Measurements from ENCODE around the gene FBXO45.
"Not testable (repeated sequence)": the region's sequence is repeated elsewhere in the genome, so short reads cannot be mapped to it uniquely, and the experiment has no call there.

The FBXO45 gene

DNA sequence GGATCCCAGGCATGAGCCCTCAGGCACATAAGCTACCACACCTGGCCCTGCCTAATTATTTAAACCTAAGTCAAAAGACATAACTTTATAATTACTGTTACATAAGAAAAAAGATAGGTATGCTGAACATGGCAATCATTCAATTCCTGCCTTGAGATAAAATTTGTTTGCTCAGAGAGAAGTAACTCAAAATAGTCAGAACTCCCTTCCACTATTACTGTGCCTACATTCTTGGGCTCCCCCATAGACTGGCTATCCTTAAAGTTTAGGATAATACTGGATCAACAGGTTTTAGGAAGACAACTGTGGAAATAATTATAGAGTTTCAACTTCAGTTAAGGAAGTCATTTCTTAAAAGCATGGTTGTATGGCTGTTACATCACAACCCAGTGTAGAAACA lies 10.0 kb upstream of the FBXO45 start:
- no peak for DNase-seq

DNA sequence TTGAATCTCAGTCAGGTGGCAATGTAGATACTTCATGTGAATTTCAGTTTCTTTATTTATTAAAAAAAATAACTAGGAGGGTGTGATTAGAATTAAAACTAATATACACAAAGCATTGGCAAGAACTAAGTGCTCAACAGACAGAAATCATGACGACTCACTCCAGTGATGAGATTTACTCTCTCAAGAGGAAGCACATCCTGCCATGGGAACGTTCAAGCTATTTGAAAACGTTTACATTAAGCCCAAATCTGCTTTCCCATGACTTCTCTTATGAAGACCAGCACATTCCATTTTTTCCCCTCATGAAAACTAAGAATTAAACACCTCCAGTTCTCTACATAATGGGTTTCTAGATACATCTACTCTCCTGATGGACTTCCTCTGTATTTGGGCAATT lies 8.6 kb upstream of the FBXO45 start:
- no peak for DNase-seq

DNA sequence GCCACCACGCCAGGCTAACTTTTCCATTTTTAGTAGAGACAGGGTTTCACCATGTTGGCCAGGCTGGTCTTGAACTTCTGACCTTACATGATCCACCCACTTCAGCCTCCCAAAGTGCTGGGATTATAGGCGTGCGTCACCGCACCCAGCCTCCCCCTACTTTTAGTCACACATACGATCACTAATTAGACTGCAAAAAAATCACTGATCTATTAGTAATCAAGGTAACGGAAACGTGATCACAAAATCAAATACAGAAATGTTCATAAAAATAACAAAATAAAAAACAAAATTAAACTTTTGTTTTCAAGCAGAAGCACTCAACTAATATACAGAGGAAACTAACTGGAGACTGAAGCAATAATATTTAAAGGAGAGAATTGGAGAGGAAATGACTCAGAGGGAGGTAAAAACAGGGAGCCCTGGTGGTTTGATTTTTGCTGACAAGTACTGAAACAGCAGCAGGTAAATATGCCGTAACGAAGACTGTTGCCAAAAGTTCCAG lies 4.7 kb upstream of the FBXO45 start:
- DNase-seq = no peak

DNA sequence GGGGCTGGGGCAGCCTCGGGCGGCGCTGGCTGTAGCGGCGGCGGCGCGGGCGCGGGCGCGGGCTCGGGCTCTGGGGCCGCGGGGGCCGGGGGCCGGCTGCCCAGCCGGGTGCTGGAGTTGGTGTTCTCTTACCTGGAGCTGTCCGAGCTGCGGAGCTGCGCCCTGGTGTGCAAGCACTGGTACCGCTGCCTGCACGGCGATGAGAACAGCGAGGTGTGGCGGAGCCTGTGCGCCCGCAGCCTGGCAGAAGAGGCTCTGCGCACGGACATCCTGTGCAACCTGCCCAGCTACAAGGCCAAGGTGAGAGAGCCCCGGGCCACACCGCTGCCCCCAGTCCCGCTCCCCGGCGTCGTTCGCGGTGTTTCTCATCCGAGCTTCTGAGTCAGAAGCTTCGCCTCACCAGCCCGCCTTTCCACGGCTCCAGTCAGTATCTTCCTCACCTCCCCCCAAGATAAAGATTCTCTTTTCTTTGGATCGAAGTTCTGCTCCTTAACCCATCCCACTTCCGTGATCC lies 600 bp downstream of the FBXO45 start:
- DNase-seq = peak; percentile 47

DNA sequence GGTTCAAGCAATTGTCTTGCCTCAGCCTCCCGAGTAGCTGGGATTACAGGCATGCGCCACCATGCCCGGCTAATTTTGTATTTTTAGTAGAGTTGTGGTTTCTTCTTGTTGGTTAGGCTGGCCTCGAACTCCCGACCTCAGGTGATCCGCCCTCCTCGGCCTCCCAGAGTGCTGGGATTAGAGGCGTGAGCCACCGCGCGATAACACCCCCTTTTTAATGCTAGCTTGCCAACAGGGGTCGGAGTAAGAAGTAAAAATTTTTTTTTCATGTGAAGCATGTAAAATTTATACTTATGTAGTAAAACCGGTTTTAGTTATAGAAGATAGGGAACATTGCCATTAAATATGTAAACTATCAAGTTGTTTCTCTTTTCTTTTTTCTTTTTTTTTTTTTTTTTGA lies 1.9 kb downstream of the FBXO45 start:
- DNase-seq = not testable (repeated sequence)

DNA sequence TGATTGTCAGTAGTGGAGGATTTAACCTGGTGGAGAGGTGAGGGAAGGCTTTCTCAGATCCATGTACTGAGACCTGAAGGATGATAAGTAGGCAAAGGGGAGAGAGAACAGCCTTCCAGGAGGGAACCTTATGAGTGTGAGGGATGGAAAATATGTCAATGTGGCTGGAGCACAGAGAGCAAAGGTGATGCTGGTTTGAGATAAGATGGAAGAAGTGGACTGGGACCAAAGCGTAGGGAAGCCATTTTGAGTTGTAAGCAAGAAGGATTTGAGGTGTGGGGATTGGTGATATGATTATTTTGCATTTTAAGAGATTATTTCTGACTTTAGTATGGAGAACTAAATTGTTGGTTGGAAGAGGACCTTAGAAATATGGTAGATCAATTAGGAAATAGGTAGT lies 3.9 kb downstream of the FBXO45 start:
- no peak for DNase-seq

DNA sequence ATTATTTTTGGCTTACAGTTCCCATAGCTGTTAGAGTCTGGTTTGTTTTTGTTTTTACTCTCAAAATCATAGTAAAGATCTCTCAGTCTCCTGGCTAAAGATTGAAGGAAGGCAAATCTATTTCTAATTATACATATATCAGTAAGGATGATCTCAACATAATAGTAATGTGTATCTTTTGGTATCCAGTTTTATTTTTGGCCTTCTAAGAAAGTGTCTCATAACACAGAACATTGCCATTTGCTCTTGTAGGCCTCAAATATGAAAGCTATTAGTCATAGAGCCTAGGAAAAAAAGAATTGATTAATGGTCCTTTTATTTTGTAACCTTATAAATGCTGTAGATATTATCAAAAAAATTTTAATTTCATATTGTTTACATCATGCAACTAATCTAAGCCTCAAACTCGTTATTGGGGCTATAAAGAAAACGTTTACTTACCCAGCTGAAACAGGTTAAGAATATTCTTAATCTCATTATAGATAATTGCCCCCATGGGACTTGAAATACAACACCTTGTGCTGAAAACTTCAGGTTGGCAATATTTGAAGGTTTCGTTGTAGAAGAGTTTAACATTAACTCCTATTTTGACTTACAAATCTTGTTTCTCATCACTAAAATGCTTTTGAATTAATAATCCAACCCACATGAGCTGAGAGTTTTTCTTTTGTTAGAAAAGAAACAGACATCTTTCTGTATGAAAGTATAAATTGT lies 16.7 kb downstream of the FBXO45 start:
- DNase-seq = no peak

DNA sequence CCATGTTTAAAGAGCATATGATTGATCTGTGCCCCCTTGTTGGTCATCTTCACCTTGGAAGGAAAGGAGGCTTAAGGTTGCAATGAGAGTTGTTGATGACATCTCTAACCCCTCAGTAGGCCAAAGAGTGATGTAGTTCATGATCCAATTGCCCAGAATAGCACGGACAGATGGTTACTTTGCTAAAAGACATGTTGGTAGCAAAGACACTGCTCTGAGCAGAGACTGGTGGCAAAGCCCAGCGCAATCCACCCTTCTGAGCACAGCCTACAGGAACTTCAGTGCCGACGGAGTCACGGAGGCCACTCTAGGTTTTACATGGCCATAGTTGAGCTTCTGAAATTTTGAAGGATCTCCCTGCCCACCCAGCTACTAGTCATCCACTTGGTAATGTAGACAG lies 21.8 kb downstream of the FBXO45 start:
- no peak for DNase-seq

DNA sequence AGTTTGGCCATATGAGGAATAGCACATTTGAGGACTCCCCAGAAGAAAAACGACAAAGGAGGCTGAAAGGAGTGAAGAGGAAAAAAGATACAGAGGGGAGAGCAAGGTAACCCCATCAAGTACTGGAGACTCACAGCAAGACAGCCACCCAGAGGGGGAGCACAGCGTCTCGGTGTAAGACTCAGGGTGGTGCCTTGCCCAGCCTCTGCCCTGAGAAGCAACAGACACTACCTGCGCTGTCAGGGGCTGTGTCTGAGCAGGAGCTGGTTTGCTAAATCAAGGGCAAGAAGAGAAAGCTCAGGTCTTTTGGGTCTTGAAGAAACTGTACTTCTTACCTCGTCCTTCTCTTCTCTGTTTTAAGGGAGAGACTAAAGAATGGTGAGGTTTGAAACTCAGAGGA lies 27.9 kb downstream of the FBXO45 start:
- DNase-seq = no peak

DNA sequence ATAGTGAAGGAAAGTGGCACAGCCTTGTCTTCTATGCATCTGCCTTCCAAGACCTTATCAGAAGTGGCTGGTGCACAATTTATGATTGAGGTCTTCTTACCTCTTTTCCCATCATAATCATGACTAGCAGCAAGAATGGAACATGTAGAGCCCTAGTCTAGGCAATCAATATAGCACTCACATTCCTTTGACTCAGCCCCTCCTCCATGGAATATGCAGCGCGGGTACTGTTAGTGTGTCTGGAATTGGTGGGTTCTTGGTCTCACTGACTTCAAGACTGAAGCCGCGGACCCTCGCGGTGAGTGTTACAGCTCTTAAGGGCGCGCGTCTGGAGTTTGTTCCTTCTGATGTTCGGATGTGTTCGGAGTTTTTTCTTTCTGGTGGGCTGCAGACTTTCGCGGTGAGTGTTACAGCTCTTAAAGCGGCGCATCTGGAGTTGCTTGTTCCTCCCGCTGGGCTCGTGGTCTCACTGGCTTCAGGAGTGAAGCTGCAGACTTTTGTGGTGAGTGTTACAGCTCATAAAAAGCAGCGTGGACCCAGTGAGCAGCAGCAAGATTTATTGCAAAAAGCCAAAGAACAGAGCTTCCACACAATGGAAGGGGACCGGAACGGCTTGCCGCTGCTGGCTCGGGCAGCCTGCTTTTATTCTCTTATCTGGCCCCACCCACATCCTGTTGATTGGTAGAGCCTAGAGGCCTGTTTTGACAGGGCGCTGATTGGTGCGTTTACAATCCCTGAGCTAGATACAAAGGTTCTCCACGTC lies 29.7 kb downstream of the FBXO45 start:
- peak; percentile 33 for DNase-seq

DNA sequence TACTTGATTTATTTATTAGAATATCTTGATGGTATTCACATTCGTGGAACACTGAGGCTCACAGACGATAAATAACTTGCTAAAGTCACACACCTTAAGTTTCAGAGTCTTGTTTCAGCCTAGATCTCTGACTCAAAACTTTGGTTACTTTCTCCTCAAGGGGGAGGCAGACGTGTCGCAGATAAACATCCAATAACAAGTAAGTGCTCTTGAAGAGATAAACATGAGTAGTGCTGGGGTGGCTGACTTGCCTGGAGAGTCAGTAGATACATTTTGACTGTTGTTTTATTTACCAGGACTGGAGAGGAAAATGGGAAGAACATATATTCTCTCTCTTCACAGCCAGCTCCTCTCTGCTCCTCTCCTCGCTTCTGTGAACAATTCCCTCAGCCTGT lies 31.3 kb downstream of the FBXO45 start:
- DNase-seq = no peak

DNA sequence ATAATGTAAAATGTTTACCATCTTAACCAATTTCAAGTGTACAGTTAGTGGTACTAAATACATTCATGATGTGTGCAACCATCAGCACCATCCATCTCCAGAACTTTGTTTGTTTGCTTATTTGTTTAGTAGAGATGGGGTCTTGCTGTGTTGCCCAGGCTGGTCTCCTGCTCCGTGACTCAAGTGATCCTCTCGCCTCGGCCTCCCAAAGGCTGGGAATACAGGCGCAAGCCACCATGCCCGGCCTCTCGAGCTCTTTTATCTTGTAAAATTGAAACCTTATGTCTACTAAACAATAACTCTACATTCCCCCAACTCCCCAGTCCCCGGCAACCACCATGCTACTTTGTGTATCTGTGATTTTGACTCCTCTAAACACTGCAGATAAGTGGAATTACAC lies 31.9 kb downstream of the FBXO45 start:
- no peak for DNase-seq

DNA sequence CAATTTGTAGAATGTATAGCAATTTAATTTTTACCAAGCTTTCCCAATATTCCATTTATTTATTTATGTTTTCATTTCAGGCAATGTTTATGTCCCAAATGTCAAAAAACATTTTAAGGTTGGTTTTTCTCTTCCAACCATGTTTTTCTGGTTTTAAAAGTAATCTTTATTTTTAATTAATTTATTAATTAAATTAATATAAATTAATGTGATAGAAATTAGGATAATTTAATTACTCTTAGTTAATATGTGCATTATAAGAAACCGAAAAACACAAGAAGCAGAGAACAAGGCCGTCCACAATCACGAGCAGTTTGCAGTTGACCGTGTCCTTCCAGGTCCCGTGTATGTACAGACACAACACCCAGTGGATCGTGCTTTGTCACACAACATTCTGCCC lies 34.2 kb downstream of the FBXO45 start:
- DNase-seq = no peak

DNA sequence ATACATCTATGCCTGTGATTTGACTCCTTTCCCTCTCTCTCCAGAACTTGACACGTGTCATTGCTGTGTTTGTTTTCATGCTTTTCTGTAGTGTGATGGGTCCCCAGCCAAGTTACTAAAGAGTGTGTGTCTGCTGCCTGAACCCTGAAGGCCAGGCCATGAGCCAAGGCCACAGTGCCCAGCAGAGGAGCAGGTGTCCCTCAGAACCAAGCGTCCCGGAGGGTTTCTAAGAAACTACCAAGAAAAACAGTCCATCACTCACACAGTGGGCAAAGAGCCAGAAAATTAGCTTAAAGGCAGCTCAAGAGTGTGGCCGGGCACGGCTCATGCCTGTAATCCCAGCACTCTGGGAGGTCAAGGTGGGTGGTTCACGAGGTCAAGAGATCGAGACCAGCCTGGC lies 35.2 kb downstream of the FBXO45 start:
- no peak for DNase-seq

DNA sequence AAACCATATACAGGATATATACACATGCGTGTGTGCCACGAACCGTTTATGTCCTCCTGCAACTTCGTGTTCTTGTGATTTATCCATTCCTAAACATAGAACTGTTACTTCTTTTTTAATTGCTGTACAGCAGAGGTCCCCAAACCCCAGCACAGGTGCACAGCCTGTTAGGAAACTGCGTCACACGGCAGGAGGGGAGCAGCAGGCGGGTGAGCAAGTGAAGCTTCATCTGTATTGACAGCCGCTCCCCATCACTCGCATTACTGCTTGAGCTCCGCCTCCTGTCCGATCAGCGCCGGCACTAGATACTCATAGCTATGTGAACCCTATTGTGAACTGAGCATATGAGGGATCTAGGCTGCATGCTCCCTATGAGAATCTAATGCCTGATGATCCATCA lies 36.1 kb downstream of the FBXO45 start:
- peak; percentile 33 for DNase-seq

DNA sequence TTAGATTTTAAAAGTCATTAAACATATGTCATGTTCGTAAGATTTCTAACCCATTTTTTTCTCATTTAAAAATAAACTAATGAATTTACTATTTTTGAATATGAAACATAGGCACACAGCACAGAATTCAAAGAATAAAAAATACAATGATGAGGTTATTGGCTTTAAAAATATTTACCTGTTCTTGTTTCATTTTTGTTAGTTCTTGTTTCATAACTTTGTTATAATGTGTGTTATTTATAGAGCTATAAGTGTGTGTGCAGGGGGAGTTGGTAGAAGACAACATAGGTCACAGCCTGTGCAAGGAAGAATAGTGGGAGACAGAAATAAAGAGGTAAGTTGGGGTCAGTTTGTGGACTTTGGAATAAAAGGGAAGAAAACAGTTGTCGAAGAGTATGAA lies 40.2 kb downstream of the FBXO45 start:
- no peak for DNase-seq

DNA sequence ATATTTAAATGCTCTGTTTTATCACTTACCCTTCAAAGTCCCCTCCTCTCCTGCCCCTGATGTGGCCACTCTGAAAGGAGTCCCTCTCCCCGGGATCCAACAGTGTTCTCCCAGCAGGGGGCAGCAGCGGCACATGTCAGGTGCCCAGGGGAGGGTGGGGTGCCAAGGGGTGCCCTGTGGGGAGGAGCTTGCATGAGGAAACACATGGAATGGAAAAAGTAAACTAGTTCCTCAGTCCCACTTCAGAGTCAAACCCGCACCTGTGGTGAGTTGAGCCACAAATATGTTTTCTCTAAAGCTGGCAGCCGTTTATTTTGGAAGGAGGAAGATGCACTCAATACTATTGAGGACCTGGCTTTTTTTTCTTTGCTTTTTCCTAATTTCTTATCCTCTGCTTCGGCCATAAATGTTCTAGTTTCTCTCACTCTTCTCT lies 40.9 kb downstream of the FBXO45 start:
- peak; percentile 97 for DNase-seq

DNA sequence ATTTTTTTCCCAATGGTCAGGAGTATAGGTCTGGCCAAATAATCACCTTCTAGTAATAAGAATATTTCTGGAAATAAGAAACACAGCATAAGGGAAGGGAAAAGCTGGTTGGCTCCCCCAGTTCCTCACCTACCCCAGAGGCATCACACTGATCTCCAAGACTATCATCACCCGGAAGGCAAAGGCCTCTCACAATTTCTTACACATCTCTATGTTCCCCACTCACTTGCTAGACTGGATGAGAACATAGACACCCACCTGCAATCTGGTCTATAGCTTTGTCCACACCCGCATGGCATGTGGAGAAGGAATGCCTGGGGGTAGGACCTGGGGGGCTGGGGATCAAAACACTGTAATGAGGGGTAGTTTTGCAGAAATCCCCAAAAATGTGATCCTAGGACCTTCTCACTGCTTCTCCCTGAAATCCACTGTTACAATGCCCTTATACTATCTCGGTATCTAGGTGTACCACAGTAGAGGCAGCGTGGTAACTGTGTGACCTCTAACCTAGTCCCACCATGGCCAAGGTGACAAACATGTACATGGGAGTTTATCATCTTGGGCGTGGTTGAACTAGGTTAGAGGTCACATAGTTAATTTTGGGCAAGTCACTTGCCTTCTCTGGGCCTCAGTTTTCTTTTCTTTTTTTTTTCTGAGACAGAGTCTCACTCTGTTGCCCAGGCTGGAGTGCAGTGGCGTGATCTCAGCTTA lies 41.5 kb downstream of the FBXO45 start:
- no peak for DNase-seq

DNA sequence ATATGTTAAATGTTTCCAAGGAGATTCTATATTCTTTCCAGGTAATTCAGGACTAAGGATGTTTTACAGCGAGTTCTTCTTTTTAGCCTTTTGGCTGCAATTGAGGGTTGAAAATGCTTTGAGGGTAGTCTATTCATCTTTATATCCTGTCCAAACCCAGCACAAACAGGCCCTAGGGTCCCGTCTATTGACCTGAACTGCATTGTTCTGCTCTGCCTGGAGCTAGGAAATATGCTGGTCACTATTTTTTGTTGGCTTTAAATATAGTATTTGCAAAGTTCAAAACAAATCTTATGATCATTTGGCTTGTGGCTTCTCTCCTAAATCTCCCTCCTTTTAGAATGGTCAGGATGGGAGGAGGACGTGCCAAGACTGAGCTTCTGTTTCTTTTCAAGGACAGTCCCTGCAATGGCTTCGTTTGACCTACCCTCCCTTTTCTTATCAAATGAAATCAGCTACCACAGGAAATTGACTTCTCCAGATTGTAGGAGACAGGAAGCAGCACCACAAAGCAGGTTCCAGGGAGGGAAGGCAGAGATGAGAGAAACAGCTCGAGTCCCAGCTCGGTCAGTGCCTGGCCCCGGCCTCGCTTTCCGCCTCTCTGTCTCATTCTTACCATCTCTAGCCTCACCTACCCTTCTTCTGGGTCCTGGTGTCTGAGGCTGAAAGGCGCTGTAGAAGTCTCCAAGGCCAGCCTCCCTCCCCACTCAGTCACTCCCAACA lies 43.5 kb downstream of the FBXO45 start:
- DNase-seq = no peak

DNA sequence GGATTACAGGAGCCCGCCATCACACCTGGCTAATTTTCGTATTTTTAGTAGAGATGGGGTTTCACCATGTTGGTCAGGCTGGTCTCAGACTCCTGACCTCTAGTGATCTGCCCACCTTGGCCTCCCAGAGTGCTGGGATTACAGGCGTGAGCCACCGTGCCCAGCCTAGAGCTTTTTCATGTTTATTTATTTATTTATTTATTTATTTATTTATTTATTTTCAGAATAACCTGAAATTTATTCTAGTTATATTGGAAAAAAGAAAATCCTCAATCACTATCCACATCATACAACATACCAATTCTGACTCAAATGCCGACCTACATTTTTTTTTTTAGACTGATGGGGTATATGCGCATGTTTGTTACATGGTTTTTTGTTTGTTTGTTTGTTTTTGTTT lies 46.8 kb downstream of the FBXO45 start:
- DNase-seq = not testable (repeated sequence)

DNA sequence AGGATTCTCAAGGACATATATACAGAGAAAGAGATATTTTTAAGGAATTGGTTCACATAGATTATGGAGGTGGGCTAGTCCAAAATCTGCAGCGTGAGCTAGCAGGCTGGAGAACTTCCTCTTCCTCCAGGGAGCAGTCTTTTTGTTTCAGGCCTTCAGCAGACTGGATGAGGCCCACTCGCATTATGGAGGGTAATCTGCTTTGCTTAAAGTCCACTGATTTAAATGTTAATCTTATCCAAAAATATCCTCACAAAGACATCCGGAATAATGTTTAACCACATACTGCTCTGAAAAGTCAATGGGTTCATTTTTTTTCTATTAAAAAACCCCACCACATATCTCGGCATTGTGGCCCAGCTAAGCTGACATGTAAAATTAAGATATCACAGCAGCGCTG lies 48.8 kb downstream of the FBXO45 start:
- no peak for DNase-seq

DNA sequence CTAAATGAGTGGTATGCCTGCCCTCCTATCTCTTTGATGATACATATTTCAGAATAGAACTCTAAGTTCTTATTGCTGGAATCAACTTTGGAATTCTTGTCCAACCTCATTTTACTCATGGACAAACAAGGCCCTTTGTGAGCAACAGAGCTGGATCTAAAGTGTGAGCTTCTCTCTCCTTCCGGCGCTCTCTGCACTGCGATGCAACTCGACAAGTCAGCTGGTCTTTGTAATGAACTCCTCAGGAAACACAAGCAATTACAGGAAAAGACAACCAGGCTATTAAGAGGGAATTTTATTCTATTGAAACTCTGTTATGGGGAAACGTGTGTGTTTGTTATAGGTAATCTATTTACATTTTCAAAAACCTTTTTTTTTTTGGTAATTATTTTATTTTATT lies 50.8 kb downstream of the FBXO45 start:
- no peak for DNase-seq

DNA sequence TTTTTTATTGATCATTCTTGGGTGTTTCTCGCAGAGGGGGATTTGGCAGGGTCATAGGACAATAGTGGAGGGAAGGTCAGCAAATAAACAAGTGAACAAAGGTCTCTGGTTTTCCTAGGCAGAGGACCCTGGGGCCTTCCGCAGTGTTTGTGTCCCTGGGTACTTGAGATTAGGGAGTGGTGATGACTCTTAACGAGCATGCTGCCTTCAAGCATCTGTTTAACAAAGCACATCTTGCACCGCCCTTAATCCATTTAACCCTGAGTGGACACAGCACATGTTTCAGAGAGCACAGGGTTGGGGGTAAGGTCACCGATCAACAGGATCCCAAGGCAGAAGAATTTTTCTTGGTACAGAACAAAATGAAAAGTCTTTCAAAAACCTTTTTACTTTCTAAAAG lies 51.2 kb downstream of the FBXO45 start:
- not testable (repeated sequence) for DNase-seq
